ENCODE measurements around the gene PCSK2.

The PCSK2 gene

DNA sequence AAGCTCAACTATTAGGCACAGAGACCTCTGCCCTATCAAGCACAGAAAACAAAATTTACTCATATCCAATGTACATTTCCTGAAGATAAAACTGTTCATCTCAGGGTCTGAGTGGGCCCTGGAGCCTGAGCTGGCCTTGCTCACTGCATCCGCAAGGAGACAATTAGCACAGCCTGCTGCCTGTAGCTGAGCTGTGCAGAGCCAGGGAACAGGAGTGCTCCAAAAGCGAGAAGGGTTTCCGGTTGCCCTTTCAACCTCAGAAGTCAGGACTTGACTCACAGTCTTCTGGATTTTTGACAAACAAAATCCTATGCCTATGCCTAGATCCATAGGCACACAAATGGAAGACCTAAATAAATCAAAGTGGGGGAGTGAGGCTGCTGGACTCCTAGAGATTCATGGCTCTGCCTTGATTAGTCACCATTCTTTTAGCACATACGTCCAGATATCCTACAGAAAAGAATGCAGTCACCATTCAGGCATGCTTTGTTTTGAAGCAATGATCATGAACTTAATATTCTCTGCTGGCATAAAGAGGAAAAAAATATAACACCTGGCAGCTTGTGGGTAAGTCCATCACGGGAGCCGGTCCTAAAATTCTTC lies 230.8 kb downstream of the PCSK2 start:
- DNase-seq (ENCODE audit: insufficient read length, low spot score) (no peak), FAIRE-seq (no peak)
- no peak for TF ChIP-seq POLR2A (IDR thresholded peaks at IDR 0.05; ENCODE audit: low read depth, low read length)
- no peak for TF ChIP-seq SPI1 (IDR thresholded peaks at IDR 0.05; ENCODE audit: low read depth, low read length)
- no peak for TF ChIP-seq POU2F2 (IDR thresholded peaks at IDR 0.05; ENCODE audit: low read depth, low read length)
- TF ChIP-seq POLR2AphosphoS5 (IDR thresholded peaks at IDR 0.05; ENCODE audit: low read depth, low read length) = no peak
- TF ChIP-seq TAF1 (IDR thresholded peaks at IDR 0.05; ENCODE audit: low read depth, low read length) = no peak
- TF ChIP-seq PAX5 (IDR thresholded peaks at IDR 0.05; ENCODE audit: insufficient read depth, low read length, severe bottlenecking) = no peak

DNA sequence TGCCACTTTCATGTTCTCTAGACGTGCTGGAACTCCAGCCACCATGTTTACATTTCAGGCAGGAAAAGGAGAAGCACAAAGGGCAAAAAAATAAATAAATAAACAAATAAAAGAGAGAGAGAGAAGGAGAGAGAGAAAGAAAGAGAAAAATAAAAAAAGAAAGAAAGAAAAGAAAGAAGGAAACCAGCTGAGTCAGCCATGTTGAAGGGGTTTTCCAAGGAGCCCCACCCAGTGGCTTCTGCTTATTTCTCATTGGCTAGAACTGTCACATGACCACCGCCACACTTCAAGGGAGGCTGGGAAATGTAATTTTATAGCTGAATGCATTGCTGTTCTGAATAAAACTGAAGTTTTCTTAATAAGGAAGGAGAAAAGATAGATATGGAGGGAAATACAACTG lies 233.3 kb downstream of the PCSK2 start:
- no peak for TF ChIP-seq TAF1 (IDR thresholded peaks at IDR 0.05; ENCODE audit: low read depth, low read length)
- no peak for TF ChIP-seq POU2F2 (IDR thresholded peaks at IDR 0.05; ENCODE audit: low read depth, low read length)
- TF ChIP-seq SPI1 (IDR thresholded peaks at IDR 0.05; ENCODE audit: low read depth, low read length) = no peak
- no peak for TF ChIP-seq POLR2A (IDR thresholded peaks at IDR 0.05; ENCODE audit: low read depth, low read length)
- TF ChIP-seq POLR2AphosphoS5 (IDR thresholded peaks at IDR 0.05; ENCODE audit: low read depth, low read length) = no peak
- DNase-seq (ENCODE audit: insufficient read length, low spot score) = no peak
- FAIRE-seq = no peak

DNA sequence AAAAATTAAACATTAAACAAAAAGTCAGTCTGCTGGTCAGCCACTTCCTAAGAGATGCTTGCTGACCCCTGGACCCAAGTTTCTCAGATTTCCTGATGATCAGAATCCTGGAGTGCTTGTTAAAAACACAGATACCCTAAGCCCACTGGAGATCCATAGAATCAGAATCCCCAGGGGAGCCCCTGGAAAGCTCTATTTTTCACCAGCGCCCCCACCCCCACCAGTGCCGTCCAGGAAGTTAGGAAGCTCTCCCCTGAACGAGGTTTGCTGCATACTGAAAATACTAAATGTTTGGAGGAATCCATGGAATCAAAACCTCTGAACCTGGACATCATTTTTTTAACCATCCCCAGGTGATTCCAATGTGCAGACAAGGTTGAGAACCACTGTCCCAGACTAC lies 235.1 kb downstream of the PCSK2 start:
- no peak for DNase-seq (ENCODE audit: insufficient read length, low spot score)
- TF ChIP-seq POU2F2 (IDR thresholded peaks at IDR 0.05; ENCODE audit: low read depth, low read length) (no peak), PAX5 (IDR thresholded peaks at IDR 0.05; ENCODE audit: insufficient read depth, low read length, severe bottlenecking) (no peak), TAF1 (IDR thresholded peaks at IDR 0.05; ENCODE audit: low read depth, low read length) (no peak), SPI1 (IDR thresholded peaks at IDR 0.05; ENCODE audit: low read depth, low read length) (no peak), POLR2A (IDR thresholded peaks at IDR 0.05; ENCODE audit: low read depth, low read length) (no peak), POLR2AphosphoS5 (IDR thresholded peaks at IDR 0.05; ENCODE audit: low read depth, low read length) (no peak)
- no peak for FAIRE-seq

DNA sequence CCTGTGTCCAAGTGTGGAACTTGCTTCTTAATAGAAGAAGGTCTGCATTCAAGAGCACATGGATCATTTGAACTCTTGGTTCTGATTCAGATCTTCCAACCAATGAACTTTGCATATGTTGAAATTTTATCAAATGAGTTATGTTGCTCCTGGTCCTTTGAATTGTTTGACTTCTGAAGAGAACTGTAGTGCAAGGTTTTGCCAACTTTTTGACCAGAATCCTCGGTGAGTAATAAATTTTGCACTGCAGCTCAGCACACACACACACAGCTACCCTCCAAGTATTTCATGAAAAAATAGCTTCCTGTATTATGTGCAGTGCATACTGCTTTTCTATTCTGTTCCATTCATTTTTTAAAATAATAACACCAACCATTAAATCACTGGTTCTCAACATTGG lies 236.9 kb downstream of the PCSK2 start:
- TF ChIP-seq PAX5 (IDR thresholded peaks at IDR 0.05; ENCODE audit: insufficient read depth, low read length, severe bottlenecking) = no peak
- TF ChIP-seq POU2F2 (IDR thresholded peaks at IDR 0.05; ENCODE audit: low read depth, low read length) = no peak
- no peak for TF ChIP-seq TAF1 (IDR thresholded peaks at IDR 0.05; ENCODE audit: low read depth, low read length)
- no peak for TF ChIP-seq POLR2AphosphoS5 (IDR thresholded peaks at IDR 0.05; ENCODE audit: low read depth, low read length)
- no peak for TF ChIP-seq POLR2A (IDR thresholded peaks at IDR 0.05; ENCODE audit: low read depth, low read length)
- no peak for TF ChIP-seq SPI1 (IDR thresholded peaks at IDR 0.05; ENCODE audit: low read depth, low read length)
- FAIRE-seq (no peak), DNase-seq (ENCODE audit: insufficient read length, low spot score) (no peak)

DNA sequence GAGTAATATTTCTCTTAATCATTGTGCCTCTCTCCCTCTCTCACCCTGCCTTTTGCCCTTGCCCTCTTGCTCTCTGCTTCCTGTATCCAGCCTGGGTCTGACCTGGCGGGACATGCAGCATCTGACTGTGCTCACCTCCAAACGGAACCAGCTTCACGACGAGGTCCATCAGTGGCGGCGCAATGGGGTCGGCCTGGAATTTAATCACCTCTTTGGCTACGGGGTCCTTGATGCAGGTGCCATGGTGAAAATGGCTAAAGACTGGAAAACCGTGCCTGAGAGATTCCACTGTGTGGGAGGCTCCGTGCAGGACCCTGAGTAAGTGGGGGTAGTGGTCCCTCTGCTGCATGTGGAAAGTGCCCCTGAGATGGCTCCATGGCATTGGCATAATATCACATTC lies 238.4 kb downstream of the PCSK2 start:
- FAIRE-seq (no peak), DNase-seq (ENCODE audit: insufficient read length, low spot score) (no peak)
- TF ChIP-seq POLR2AphosphoS5 (IDR thresholded peaks at IDR 0.05; ENCODE audit: low read depth, low read length) (no peak), SPI1 (IDR thresholded peaks at IDR 0.05; ENCODE audit: low read depth, low read length) (no peak), POU2F2 (IDR thresholded peaks at IDR 0.05; ENCODE audit: low read depth, low read length) (no peak), POLR2A (IDR thresholded peaks at IDR 0.05; ENCODE audit: low read depth, low read length) (no peak), TAF1 (IDR thresholded peaks at IDR 0.05; ENCODE audit: low read depth, low read length) (no peak), PAX5 (IDR thresholded peaks at IDR 0.05; ENCODE audit: insufficient read depth, low read length, severe bottlenecking) (no peak)

DNA sequence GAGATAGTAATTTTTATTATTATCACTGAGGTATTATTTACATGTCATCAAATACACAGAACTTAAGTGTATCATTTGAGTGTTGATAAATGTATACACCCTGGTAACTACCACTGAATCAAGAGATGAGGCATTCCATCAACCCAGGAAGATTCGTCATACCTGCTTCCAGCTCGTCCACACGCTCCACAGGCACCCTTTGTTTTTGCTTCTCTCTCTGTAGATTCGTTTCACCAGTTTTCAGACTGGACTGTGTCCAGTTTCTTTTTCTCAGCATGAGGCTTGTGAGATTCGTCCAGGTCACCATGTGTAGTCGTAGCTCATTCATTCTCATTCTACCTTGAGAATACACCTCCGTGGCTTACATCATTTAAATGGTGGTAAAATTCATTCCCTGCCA lies 239.8 kb downstream of the PCSK2 start:
- DNase-seq (ENCODE audit: insufficient read length, low spot score) (no peak), FAIRE-seq (no peak)

DNA sequence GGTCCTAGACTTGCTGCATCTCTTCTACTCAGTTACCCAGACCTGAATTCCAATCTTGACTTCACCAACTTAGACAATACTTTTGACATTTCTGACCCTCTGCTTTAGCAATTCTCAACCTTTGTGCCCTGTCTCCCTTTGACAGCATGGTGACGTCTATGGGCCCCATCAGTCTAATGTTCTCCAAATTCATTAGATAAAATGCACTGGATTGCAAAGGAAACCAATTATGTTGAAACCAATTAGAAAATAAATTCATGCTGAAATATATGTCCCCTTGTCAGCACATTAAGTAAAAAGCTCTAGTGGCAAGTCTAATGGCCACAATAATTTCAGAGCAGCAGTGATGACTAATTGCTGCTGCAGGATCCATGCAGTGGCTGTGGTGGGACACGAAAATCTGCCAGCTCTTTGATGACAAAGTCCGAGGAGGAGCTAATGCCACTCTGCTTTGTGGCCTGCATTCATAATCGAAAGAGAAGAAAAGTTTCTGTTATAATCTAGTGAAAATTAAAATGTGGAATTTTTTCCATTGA lies 240.3 kb downstream of the PCSK2 start:
- DNase-seq (ENCODE audit: insufficient read length, low spot score) (no peak), FAIRE-seq (no peak)
- TF ChIP-seq POU2F2 (IDR thresholded peaks at IDR 0.05; ENCODE audit: low read depth, low read length) (no peak), POLR2A (IDR thresholded peaks at IDR 0.05; ENCODE audit: low read depth, low read length) (no peak), PAX5 (IDR thresholded peaks at IDR 0.05; ENCODE audit: insufficient read depth, low read length, severe bottlenecking) (no peak), TAF1 (IDR thresholded peaks at IDR 0.05; ENCODE audit: low read depth, low read length) (no peak), SPI1 (IDR thresholded peaks at IDR 0.05; ENCODE audit: low read depth, low read length) (no peak), POLR2AphosphoS5 (IDR thresholded peaks at IDR 0.05; ENCODE audit: low read depth, low read length) (no peak)

More for the DNA sequence above, 239.8 kb downstream of the PCSK2 start:
- TF ChIP-seq POLR2AphosphoS5 (IDR thresholded peaks at IDR 0.05; ENCODE audit: low read depth, low read length) (no peak), POU2F2 (IDR thresholded peaks at IDR 0.05; ENCODE audit: low read depth, low read length) (no peak), SPI1 (IDR thresholded peaks at IDR 0.05; ENCODE audit: low read depth, low read length) (no peak), PAX5 (IDR thresholded peaks at IDR 0.05; ENCODE audit: insufficient read depth, low read length, severe bottlenecking) (no peak), TAF1 (IDR thresholded peaks at IDR 0.05; ENCODE audit: low read depth, low read length) (no peak), POLR2A (IDR thresholded peaks at IDR 0.05; ENCODE audit: low read depth, low read length) (no peak)

DNA sequence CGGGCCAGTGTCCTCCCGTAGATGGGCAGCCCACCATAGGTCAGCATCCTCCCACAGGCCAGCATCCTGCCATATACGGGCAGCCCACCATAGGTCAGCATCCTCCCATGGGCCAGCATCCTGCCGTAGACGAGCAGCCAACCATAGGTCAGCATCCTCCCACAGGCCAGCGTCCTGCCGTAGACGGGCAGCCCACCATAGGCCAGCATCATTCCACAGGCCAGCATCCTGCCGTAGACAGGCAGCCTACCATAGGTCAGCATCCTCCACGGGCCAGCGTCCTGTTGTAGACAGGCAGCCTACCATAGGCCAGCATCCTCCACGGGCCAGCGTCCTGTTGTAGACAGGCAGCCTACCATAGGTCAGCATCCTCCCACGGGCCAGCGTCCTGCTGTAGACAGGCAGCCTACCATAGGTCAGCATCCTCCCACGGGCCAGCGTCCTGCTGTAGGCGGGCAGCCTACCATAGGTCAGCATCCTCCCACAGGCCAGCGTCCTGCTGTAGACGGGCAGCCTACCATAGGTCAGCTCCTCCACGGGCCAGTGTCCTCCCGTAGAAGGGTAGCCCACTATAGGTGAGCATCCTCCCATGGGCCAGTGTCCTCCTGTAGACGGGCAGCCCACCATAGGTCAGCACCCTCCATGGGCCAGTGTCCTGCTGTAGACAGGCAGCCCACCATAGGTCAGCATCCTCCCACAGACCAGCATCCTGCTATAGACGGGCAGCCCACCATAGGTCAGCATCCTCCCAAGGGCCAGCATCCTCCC lies 241.4 kb downstream of the PCSK2 start:
- TF ChIP-seq POU2F2 (IDR thresholded peaks at IDR 0.05; ENCODE audit: low read depth, low read length) = no peak
- no peak for TF ChIP-seq TAF1 (IDR thresholded peaks at IDR 0.05; ENCODE audit: low read depth, low read length)
- TF ChIP-seq POLR2AphosphoS5 (IDR thresholded peaks at IDR 0.05; ENCODE audit: low read depth, low read length) = no peak
- no peak for TF ChIP-seq PAX5 (IDR thresholded peaks at IDR 0.05; ENCODE audit: insufficient read depth, low read length, severe bottlenecking)
- TF ChIP-seq POLR2A (IDR thresholded peaks at IDR 0.05; ENCODE audit: low read depth, low read length) = no peak
- no peak for TF ChIP-seq SPI1 (IDR thresholded peaks at IDR 0.05; ENCODE audit: low read depth, low read length)
- no peak for FAIRE-seq
- DNase-seq (ENCODE audit: insufficient read length, low spot score) = no peak

DNA sequence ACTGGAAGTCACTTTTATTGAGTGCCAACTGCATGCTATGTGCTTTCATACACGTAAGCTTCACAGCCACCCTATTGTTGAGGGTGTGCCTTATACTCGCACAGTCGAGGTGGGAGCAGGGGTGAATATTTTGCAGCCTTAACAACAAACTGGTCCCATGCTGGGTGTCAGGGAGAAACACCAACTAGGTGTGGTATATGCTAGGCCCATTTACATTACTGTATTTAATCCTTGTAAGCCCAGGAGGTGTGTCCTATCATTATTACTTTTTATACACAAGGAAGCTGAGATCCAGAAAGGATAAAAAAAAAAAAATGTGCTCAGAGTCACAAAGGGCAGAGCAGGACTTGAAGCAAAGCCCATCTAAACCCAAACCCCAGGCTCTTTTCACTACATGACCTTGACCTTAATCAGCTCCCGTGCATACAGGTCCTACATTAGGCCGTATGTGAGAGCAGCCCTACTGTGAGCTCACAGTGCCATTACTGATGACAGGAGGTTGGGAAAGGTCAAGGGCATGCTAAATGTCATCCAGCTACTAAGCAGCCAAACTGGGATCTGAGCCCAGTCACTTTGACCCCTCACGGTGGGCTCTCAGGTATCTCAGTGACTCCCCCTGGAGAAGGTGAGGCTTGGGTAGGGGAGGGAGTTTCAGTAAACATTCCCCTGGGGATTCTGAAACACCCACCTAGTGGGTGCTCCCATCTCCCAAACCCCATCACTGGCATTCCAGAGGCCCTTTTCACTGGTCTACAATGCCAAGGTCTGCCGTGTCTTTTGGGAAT lies 242.6 kb downstream of the PCSK2 start:
- TF ChIP-seq SPI1 (IDR thresholded peaks at IDR 0.05; ENCODE audit: low read depth, low read length) = no peak
- no peak for TF ChIP-seq POLR2AphosphoS5 (IDR thresholded peaks at IDR 0.05; ENCODE audit: low read depth, low read length)
- TF ChIP-seq PAX5 (IDR thresholded peaks at IDR 0.05; ENCODE audit: insufficient read depth, low read length, severe bottlenecking) = no peak
- TF ChIP-seq TAF1 (IDR thresholded peaks at IDR 0.05; ENCODE audit: low read depth, low read length) = no peak
- TF ChIP-seq POU2F2 (IDR thresholded peaks at IDR 0.05; ENCODE audit: low read depth, low read length) = no peak
- no peak for TF ChIP-seq POLR2A (IDR thresholded peaks at IDR 0.05; ENCODE audit: low read depth, low read length)
- DNase-seq (ENCODE audit: insufficient read length, low spot score) (no peak), FAIRE-seq (no peak)

Measured in GM12891 (cell line).